NK-92 treated with Interleukin-12 subunit alpha and Interleukin-12 subunit beta, amount 100 ng/mL, for 24 hours (cell line): ENCODE measurements around the gene KLF17.
"Not testable (repeated sequence)": the region's sequence is repeated elsewhere in the genome, so short reads cannot be mapped to it uniquely, and the experiment has no call there.

ENCODE experiments used
- DNase-seq: peaks from one replicate; lab custom pipeline; 2025; lab: John Stamatoyannopoulos, UW

The KLF17 gene

DNA sequence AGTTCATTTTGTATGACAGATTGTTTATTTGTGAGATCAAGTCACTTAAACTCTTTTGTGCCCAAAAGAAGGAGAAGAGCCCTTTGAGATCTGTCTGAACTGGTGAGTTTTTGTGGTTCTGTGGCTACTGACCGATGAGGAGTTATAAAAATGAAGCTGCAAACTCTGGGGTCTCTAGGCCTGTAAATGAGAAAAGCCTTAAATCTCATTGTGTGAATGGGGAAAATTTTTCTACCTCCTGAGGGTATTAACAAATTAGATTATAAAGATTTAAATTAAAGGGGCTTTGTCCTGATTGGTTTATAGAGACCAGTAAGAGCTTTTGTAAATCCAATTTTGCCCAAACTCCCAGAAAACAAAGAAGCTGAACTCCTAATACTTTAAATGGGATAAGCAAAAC is 9.7 kb upstream of the KLF17 start:
- DNase-seq, result no peak

DNA sequence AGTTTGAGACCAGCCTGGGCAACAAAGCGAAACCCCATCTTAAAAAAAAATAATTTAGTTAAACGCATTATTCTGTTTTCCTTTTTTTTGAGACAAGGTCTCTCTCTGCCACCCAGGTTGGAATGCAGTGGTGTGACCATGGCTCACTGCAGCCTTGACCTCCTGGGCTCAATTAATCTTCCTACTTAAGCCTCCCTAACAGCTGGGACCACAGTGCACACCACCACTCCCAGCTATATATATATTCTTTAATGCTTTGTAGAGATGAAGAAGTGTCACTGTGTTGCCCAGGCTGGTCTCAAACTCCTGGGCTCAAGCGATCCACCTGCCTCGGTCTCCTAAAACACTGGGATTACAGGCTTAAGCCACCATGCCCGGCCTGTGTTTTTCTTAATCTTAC is 7.7 kb upstream of the KLF17 start:
- DNase-seq, result no peak

DNA sequence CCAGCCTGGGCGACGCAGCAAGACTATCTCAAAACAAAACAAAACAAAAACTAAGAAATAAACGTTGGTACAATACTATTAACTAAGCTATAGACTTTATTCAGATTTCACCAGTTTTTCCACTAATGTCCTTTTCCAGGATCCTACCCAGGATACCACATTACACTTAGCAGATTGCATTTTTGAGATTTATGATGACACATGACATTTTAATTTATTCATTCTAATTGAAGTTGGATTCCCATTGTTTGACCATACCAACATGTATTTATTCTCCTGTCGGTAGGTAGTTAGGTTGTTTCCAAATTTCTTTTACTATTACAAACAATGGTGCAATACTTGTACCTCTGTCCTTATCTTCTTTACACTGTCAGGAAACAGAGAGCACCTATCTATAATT is 6.8 kb upstream of the KLF17 start:
- no peak for DNase-seq

DNA sequence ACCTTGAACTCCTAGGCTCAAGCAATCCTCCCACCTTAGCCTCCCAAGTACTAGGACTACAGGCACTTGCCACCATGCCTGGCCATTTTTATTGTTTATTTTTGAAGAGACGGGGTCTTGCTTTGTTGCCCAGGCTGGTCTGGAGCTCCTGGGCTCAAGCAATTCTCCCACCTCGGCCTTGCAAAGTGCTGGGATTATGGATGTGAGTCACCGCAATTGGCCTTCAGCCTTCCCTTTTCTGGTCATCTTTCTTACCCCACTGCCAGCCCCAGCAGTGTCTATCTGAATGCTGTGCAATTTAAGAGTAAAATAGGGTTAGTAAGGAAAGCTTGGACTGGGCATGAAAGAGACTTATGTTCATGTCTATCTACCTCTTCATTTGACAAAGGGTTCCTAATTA is 6.1 kb upstream of the KLF17 start:
- DNase-seq, result no peak

GRCh38 chr1:44113095-44113609 is 5.5 kb upstream of the KLF17 start:
- no peak for DNase-seq

DNA sequence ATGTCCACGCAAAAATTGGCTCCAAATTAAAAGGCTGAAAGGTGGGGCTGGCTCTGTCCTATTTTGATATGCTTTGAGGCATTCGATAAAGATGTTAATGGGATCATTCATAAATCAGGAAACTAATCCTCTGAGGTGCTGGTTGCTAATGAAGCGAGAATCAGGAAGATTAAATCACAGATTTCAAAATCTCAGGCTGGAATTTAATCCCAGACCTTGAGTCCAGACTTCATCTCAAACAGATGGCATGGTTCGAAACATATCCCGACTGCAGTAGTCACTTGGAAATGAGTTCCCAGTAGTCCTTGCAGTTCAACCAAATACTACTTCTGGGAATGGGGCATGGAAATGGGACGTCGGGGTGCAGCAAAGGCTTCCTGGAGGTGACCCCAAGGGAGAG is 4.5 kb upstream of the KLF17 start:
- no peak for DNase-seq

- DNase-seq, result not testable (repeated sequence)
Measured at GRCh38 chr1:44117272-44117671, 1.3 kb upstream of the KLF17 start.

GRCh38 chr1:44119525-44119924 is 904 bp downstream of the KLF17 start:
- no peak for DNase-seq

DNA sequence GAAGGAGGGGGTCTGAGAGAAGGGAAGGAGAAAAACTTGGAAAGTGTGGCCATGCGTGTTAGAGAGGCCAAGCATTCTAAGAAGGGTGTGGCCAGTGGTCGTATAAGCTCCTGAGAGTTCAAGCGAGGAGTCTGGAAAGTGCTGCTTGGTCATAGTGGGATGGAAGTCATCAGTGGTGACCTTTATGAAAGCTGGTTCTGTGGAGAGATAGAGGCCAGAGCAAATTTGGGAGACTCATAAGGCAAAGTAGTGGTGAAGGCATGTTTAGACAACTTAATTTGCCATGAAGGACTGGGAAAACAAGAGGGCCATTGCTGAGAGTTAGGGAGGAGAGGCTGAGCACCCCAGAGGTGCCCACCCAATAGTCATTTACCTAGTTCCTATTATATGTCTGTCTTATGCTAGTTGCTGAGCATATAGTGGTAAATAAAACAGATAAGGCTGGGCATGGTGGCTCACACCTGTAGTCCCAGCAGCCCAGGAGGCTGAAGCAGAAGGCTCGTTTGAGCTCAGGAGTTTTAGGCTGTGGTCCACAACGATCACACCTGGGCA is 1.9 kb downstream of the KLF17 start:
- no peak for DNase-seq

- no peak for DNase-seq
Measured at GRCh38 chr1:44129616-44130500, 11.2 kb downstream of the KLF17 start.

DNA sequence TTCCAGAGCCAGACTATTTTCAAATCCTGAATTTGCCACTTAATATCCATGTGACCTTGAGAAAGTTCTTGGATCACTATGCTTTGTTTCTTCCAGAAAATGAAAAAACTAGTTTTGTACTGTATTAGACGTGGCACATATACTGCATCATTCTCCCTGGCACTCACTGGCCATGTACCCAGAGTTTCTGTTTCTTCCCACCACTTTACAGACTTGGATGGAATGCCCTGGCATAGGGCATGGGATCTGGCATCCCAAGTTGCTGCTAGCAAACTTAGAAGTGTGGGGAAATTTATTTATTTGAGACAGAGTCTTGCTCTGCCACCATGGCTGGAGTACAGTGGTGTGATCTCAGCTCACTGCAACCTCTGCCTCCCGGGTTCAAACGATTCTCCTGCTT is 12.8 kb downstream of the KLF17 start:
- DNase-seq, result no peak

- DNase-seq, result no peak
Measured at GRCh38 chr1:44134071-44134920, 15.7 kb downstream of the KLF17 start.

DNA sequence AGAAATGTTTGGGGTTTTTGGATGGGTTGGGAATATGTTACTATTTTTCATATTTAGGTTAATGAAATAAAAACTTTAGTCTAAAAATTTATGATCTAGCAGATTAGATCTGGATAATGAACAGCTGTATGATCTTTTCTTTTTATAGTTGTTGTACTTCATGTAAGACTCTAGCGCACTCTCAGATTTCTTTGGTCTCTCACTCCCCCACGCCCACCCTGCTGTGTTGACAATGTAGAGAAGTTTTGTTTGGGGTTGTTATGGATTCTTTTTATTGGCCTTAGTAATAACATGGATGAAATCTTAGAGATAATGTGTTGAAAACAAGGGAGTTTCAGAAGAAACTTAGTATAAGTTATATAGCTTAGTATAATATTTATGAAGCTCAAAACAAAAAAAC is 17.3 kb downstream of the KLF17 start:
- DNase-seq, result no peak

- no peak for DNase-seq
Measured at GRCh38 chr1:44138239-44138638, 19.6 kb downstream of the KLF17 start.

DNA sequence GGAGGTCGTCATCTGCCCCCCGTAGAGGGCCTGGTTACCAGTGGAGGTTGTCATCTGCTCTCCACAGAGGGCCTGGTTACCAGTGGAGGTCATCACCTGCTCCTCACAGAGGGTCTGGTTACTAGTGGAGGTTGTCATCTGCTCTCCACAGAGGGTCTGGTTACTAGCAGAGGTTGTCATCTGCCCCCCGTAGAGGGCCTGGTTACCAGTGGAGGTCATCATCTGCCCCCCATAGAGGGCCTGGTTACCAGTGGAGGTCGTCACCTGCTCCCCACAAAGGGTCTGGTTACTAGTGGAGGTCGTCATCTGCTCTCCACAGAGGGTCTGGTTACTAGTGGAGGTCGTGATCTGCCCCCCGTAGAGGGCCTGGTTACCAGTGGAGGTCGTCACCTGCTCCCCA is 20.9 kb downstream of the KLF17 start:
- DNase-seq, result not testable (repeated sequence)

- no peak for DNase-seq
Measured at GRCh38 chr1:44141531-44141930, 22.9 kb downstream of the KLF17 start, which contains the start of gene KLF18. Gene KLF18 (minus strand): TSS chr1:44141631. CDS start chr1:44141631, 0 bp downstream.

DNA sequence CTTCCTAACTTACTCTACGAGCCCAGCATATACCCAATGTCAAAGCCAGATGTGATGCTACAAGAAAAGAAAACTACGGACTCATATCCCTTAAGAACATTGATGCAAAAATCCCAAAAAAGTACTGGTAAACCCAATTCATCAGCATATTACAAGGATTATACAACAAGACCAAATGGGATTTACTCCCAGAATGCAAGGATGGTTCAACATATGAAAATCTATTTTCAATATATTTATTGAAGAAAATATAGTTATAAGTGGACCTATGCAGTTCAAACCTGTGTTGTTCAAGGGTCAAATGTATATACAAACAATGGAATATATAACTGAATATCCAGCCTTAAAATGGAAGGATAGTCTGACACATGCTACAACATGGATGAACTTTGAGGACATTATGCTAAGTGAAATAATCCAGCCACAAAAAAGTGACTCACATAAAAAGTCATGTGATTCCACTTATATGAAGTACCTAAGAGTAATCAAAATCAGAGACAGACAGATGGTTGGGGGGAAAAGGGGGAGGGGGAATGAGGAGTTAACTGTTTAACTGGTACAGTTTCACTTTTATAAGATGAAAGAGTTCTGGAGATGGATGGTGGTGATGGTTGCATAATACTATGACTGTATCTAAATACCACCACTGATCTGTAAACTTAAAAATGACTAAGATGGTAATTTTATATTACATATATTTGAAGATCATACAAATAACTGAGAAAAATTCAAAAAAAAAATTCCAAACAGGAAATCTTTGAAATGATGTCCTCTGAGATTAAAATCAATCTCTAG is 26.5 kb downstream of the KLF17 start:
- DNase-seq, result no peak

DNA sequence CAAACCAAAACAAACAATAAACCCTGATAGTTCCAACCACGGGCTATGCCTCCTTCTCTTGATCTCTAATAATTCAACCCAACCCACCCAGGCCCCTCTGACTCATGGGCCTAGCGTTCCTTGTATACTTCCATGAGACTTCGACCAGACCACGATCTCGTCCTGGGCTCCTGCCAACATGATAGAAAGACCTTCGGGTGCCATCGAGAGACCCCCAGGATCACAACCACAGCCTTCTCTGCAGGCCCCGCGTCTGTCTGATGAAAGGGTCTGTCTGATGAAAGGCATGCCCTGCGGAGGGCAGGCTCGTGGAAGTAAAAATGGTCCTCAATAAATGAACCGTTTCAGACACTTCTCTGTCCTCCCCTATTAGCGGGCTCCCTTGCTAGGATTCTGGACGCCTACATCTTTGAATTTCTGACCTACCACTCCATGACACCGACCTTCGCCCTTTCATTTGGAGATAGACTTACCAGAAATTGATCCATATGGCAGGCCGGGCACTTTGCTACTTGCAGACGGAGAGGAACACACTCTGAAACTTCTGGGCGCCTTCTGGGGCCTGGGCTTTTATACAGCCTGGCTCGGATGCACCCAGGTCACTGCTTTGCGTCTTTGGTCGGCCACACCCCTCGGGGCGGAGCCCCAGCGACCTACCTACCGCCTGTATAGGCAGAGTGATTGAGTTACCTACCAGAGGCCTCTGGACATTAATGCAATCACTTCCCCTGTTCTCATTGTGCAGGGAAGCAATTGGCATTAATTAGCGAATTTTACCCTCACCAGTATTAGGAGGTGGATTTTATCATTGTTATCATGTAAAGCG is 28.1 kb downstream of the KLF17 start:
- no peak for DNase-seq

GRCh38 chr1:44147582-44147981 is 29.0 kb downstream of the KLF17 start:
- no peak for DNase-seq

DNA sequence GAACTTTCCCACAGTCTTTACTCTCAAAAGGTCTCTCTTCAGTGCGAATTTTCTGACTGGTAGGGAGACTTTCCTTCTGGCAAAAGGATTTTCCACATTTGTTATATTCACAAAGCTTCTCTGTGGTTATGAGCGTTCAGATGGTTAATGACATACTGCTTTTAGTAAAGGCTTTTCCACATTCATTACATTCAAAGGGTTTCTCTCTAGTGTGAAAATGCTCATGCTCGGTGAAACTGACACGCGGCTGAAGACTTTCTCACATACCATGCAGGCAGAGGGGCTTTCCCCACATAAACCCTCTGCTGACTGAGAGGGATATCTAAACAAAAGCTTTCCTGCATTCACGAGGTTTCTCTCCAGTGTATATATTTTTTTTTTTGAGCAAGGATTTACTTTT is 32.7 kb downstream of the KLF17 start:
- no peak for DNase-seq

DNA sequence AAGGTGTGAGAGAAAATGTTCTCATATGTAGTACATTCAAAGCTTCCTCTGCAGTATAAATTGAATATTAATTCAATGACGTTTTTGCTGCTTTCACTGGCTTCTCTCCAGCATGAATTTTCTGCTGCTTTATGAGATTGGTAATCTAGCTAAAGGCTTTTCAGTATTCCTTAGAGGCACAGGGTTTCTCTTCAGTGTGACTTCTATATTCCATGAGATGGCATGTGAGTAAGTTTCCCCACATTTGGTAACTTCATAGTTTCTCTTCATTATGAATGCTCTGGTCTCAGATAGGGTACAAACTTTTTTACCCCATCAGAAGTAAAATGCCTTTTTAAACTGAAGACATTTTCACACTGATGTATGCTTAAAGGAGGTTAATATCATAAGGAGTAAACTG is 33.2 kb downstream of the KLF17 start:
- no peak for DNase-seq
